ENCODE data around the gene MPIG6B.

MPIG6B gene

GRCh38 chr6:31723245-31723979 lies at the start of gene MPIG6B:
TSS of gene MPIG6B (plus strand) at chr6:31723373. CDS start at chr6:31723384, 11 bp downstream.
- DNase-seq (ENCODE audit: extremely low read depth in 1 of 2, low read depth in 1 of 2), result no peak

DNA sequence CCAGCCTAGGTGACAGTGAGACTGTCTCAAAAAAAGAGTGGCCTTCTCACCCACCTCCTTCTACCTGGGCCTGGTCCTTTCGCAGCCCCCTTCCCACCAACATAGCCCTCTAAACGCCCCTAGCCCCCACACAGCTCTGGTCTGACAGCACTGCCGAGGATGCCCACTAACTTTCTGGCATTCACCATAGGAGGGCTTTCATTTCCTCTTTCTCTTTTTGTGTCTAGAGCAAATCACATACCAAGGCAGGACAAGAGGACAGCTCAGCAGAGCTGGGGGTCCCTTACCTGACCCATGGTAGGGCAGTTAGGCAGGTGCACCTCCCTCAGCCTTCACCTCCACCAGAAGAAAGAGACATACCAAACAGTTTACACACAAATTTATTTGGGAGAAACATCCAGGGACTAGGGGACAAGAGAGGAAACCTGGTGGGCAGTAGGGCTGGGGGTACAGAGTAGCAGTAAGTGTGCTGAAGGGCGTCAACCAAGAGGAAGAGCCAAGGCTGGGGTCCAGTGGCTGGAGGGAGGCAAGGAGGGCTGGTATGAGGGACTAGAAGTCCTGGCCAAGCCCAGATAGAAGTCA lies 46.8 kb upstream of the MPIG6B start:
- no peak for DNase-seq (ENCODE audit: extremely low read depth in 1 of 2, low read depth in 1 of 2)

GRCh38 chr6:31676904-31677303 lies 46.3 kb upstream of the MPIG6B start:
- DNase-seq (ENCODE audit: extremely low read depth in 1 of 2, low read depth in 1 of 2), result no peak

DNA sequence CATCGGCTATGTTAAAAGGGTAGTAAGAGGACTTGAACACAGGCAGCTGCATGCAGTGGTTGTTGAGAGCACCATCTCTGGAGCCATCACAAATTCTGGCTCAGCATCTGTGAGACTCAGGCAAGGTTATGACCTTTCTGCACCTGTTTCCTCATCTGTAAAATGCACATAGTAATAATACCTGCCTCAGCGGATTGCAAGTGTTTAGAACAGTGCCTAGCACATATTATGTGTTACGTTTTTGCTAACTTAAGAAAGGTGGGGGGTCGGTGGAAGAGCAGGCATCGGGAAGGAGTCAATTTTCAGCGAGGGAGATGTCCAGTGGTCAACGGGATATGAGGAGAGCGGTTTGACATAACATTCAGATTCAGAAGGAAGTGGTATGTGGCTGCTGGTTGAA lies 45.2 kb upstream of the MPIG6B start:
- DNase-seq (ENCODE audit: extremely low read depth in 1 of 2, low read depth in 1 of 2), result no peak

GRCh38 chr6:31680226-31681134 lies 42.7 kb upstream of the MPIG6B start, which contains the start of gene LY6G5C:
TSS of gene LY6G5C (minus strand) at chr6:31681067. CDS start at chr6:31680373, 694 bp downstream.
- DNase-seq (ENCODE audit: extremely low read depth in 1 of 2, low read depth in 1 of 2), result peak in 1 of 2 donors; percentile 35

- peak in 1 of 2 donors; percentile 29 for DNase-seq (ENCODE audit: extremely low read depth in 1 of 2, low read depth in 1 of 2)
Observed at GRCh38 chr6:31681135-31681671, 42.0 kb upstream of the MPIG6B start.

GRCh38 chr6:31683591-31683990 lies 39.6 kb upstream of the MPIG6B start:
- no peak for DNase-seq (ENCODE audit: extremely low read depth in 1 of 2, low read depth in 1 of 2)

DNA sequence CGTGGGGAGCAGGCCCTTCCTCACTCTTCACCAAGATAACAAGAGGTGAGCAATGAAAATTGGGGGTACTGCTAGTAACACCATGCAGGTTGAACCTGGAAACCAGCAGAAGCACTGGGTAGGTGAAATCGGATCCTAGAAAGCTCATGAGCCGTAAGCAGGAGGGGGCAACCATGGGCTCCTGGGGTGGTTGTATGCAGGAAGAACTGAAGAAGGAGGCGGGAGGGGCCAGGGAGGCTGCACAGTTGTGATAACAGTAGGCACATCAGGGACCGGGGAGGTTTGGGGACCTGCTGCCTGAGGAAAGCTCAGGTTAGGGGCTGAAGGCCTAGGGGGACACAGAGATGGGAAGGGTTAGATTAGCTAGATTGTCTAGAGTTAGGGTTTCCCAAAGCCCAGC lies 36.7 kb upstream of the MPIG6B start:
- DNase-seq (ENCODE audit: extremely low read depth in 1 of 2, low read depth in 1 of 2), result no peak

DNA sequence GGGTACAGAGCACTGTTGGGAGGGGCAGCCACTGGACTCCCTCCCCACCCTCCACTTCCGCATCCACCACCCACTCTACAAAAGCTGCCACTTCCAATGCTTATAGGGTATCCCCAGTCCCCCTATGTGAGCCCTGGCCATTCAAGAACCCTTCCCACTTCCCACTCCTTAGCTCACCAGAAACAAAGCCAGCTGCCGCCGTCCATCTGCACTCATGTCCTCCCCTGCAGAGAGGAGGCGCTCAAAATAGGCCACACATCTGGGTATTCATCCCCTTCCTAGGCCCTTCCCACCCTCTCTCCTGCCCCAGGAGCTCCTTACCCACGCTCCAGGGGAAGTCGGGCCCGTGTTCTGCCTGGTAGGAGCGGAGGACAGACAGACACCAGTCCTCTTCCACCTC lies 35.9 kb upstream of the MPIG6B start:
- no peak for DNase-seq (ENCODE audit: extremely low read depth in 1 of 2, low read depth in 1 of 2)

GRCh38 chr6:31687860-31688693 lies 35.1 kb upstream of the MPIG6B start:
- DNase-seq (ENCODE audit: extremely low read depth in 1 of 2, low read depth in 1 of 2), result no peak

GRCh38 chr6:31689249-31690110 lies 33.7 kb upstream of the MPIG6B start:
- no peak for DNase-seq (ENCODE audit: extremely low read depth in 1 of 2, low read depth in 1 of 2)

DNA sequence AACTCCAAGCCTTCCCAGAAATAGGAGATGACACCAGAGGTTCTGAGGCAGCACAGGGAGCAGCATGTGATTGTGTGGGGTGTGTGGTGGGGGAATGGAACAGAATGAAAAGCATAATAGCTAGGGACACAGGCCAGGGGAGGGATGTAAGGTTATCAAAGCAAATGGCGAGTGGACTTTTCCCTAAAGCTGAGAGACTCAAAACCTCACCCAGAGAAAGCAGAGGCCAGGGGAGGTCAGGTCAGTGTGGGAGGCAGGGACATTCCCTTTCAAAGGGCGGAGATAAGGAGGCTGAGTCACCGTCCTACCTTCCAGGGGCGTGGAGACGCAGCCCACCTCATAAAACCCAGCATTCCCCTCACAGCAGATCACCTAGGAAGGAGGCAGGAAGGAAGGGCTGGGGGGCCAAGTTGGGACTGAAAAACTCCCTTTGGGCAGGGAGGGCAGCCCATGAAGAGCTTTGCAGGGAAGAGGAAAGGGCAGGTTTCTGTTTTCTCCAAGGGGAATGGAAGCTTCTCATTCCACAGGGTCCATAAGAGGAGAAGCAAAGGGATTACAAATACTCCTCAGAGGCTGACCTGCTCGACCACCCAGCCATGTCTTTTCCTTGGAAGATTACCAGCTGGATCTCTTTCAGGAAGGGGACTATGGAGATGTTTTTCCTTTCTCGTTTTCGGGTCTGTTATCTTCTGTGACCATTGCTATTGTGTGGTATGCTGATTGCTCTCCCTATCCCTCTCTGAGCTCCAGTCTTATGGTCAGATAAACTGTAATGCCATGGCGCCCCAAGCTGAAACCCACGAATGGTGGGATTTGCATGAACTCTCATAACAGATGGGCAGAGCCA lies 32.7 kb upstream of the MPIG6B start:
- no peak for DNase-seq (ENCODE audit: extremely low read depth in 1 of 2, low read depth in 1 of 2)

DNA sequence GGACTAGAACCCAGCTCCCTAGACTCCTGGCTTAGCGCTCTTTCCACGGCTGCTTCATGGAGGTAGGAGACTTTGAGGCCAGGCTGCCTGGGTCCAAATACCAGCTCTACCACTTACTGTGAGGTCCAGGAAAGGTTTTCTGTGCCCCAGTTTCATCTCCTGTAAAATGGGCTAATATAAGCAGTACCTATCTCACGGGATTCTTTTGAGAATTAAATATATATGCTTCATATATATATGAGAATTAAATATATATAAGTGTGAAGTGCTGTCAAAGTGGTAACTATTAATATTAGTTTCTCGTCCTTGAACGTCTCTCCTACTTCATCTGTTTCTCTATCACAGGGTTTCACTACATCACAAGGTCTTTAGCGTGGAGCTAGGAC lies 32.1 kb upstream of the MPIG6B start:
- DNase-seq (ENCODE audit: extremely low read depth in 1 of 2, low read depth in 1 of 2), result no peak

DNA sequence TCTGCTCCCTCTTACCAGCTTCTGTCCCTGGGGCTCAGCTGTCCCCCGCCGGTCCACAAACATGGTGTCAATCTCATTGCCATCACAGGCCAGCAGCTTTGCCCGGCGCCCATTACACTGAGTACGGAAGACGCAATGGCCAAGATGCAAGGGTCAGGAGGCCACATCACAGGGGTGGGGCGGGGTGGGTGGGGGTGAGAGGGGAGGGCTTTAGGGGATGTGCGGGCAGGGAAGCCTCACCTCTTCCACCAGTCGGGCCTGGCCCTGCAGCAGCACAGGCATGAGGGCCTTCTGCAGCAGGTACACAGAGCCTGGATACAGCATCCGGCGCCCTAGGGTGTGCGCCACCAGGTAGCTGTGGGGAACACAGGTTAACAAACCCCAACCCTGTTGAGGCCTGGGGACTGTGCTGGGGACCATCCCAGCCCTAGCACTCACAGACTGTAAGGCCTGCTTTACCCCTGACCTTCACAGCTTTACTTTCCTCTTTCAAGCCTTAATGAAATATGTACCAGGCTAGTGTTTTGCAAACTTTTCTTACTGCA lies 31.5 kb upstream of the MPIG6B start:
- DNase-seq (ENCODE audit: extremely low read depth in 1 of 2, low read depth in 1 of 2), result no peak

DNA sequence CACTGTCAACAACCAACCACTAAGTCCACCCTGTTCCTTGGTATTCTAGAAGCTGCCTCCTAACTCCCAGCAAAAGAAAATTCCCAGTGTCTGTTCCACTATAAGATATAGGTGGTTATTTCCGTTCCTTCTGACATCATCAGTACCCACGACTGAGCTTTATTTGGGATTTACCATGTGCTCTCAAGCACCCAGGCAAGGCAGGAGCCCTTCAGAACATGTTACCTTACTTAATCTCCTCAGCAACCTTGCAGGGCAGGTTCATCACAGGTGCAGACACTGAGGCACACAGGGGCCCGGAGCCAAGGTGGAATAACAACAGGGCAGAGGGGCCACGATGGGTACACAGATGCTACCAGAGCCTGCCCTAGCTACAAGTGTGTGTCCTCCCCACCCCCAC lies 30.8 kb upstream of the MPIG6B start:
- no peak for DNase-seq (ENCODE audit: extremely low read depth in 1 of 2, low read depth in 1 of 2)

DNA sequence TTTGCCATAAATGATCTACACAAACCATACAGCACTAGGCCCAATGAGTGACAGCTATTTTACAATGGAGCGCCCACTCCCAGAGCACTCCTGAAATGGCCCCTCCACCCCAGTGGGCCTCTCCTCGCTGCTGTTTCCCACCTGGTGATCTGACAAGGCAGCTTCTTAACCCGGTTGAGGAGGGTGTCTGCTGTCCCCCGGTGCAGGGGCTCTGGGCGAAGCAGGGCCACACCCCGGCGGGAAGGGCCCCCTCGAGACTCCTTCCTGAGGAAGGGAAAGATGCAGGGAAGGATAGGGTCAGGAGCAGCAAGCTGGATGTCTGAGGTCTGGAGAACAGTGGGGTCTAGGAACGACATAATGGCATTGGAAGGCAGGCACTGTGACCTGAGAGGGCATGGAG lies 30.3 kb upstream of the MPIG6B start:
- no peak for DNase-seq (ENCODE audit: extremely low read depth in 1 of 2, low read depth in 1 of 2)

- no peak for DNase-seq (ENCODE audit: extremely low read depth in 1 of 2, low read depth in 1 of 2)
Observed at GRCh38 chr6:31693535-31693934, 29.6 kb upstream of the MPIG6B start.

GRCh38 chr6:31697555-31697954 lies 25.6 kb upstream of the MPIG6B start:
- no peak for DNase-seq (ENCODE audit: extremely low read depth in 1 of 2, low read depth in 1 of 2)
